GM12878 (cell line): Measurements from ENCODE around the gene BBS2. TPM values are rescaled to one million over a fixed set of nuclear protein-coding genes. Genes with fewer than 3 reads are reported as not detected.

Source experiments
- ATAC-seq: fragments of 200-7000 bp; cut with Tn5 transposase; 3 replicates; pipeline ENCODE4 v1.9.1; 2020; ENCODE audit warnings: mild to moderate bottlenecking, moderate library complexity
- BruUV-seq: library from RNA; stranded (reverse); fragments of 400-500 nt; replicated peaks from 2 replicates; lab custom pipeline; 2021; lab: Mats Ljungman, UMichigan
- CTCF ChIA-PET: fragments of 300-600 bp; sonication (Branson Sonifier 250); formaldehyde crosslinking; extraction: SDS; loops from one replicate; lab custom pipeline; 2021; ENCODE audit warnings: inconsistent platforms; lab: Yijun Ruan, JAX
- POLR2A ChIA-PET: fragments of 350-600 bp; formaldehyde crosslinking; extraction: SDS; loops from one replicate; lab custom pipeline; 2021; ENCODE audit warnings: inconsistent platforms; lab: Charles Lee
- RAD21 ChIA-PET: fragments of 300-600 bp; sonication (Branson Sonifier 250); formaldehyde crosslinking; loops from one replicate; lab custom pipeline; 2023; ENCODE audit warnings: antibody characterized with exemption; ENCODE audit not compliant: unreplicated experiment; lab: Charles Lee
- SMC1A ChIA-PET: fragments of 300-600 bp; sonication (Branson Sonifier 250); formaldehyde crosslinking; loops from one replicate; lab custom pipeline; 2023; ENCODE audit not compliant: unreplicated experiment, uncharacterized antibody; lab: Charles Lee
- DNase-seq: peaks from one replicate; pipeline ENCODE4 v3.0.0-alpha.2; 2011; ENCODE audit warnings: low read depth, low spot score
- FAIRE-seq: peaks from 3 replicates; lab custom pipeline; 2011; peaks lifted over from hg19 to GRCh38; lab: Jason Lieb, UNC
- H2AFZ ChIP-seq: 2 replicates; pipeline ENCODE4 v1.6.0; 2011; ENCODE audit warnings: low read depth, low read length, control low read depth; ENCODE audit not compliant: control insufficient read depth
- H3K27ac ChIP-seq: 2 replicates; pipeline ENCODE4 v1.5.1; 2011; ENCODE audit warnings: control low read depth; ENCODE audit not compliant: control insufficient read depth, insufficient read depth
- H3K27me3 ChIP-seq, 2 experiments: replicated peaks in 1 of 2; 2 replicates each; pipeline versions ENCODE4 v1.6.0 to v1.6.1; 2011; ENCODE audit warnings: low read length in 1 of 2; ENCODE audit not compliant: control insufficient read depth in 2 of 2, insufficient read depth in 2 of 2
- H3K36me3 ChIP-seq, 2 experiments: 2 replicates each; pipeline ENCODE4 v1.5.1; 2011; ENCODE audit warnings: low read length in 1 of 2; ENCODE audit not compliant: control insufficient read depth in 2 of 2, insufficient read depth in 2 of 2
- H3K4me1 ChIP-seq: 2 replicates; pipeline ENCODE4 v1.6.1; 2011; ENCODE audit warnings: mild to moderate bottlenecking, low read length, moderate library complexity, mixed read lengths; ENCODE audit not compliant: control insufficient read depth, insufficient read depth
- H3K4me2 ChIP-seq: 2 replicates; pipeline ENCODE4 v1.6.0; 2011; ENCODE audit warnings: control low read depth; ENCODE audit not compliant: control insufficient read depth, insufficient read depth
- H3K4me3 ChIP-seq: fragments of 200-600 bp; sonication (generic); 2 replicates; pipeline ENCODE4 v1.5.1; 2016
- H3K79me2 ChIP-seq: 2 replicates; pipeline ENCODE4 v1.6.0; 2011; ENCODE audit warnings: low read length; ENCODE audit not compliant: control insufficient read depth, insufficient read depth
- H3K9ac ChIP-seq: 2 replicates; pipeline ENCODE4 v1.8.0; 2011; ENCODE audit warnings: low read length, control low read depth, mixed read lengths; ENCODE audit not compliant: control insufficient read depth, insufficient read depth
- H3K9me3 ChIP-seq: replicated peaks from 3 replicates; pipeline ENCODE4 v1.5.1; 2011; ENCODE audit warnings: mild to moderate bottlenecking, low read length; ENCODE audit not compliant: control insufficient read depth, insufficient read depth
- H4K20me1 ChIP-seq: 2 replicates; pipeline ENCODE4 v1.6.0; 2011; ENCODE audit not compliant: control insufficient read depth, insufficient read depth
- EED ChIP-seq: sonication (generic); IDR thresholded peaks from 2 replicates; pipeline ENCODE4 v1.6.1; 2016; ENCODE audit warnings: antibody characterized with exemption, low read depth
- EP300 ChIP-seq, 2 experiments: fragments of 150-350 bp in 1 of 2; IDR thresholded peaks; 2 replicates each; pipeline ENCODE4 v1.6.1; 2011 to 2012; ENCODE audit warnings: low read depth in 2 of 2, low read length in 2 of 2, borderline replicate concordance in 1 of 2, improper control_type of control experiment in 1 of 2, inconsistent platforms in 1 of 2; ENCODE audit not compliant: control insufficient read depth in 1 of 2
- HCFC1 ChIP-seq: fragments of 150-350 bp; IDR thresholded peaks from 2 replicates; pipeline ENCODE4 v1.6.1; 2014; ENCODE audit warnings: low read length
- NFYB ChIP-seq: IDR thresholded peaks from 2 replicates; pipeline ENCODE4 v1.6.1; 2011; ENCODE audit warnings: low read depth, mild to moderate bottlenecking, low read length, improper control_type of control experiment, moderate library complexity; ENCODE audit not compliant: insufficient read depth
- SPI1 ChIP-seq: IDR thresholded peaks from 2 replicates; pipeline ENCODE4 v1.6.1; 2011; ENCODE audit warnings: low read depth, mild to moderate bottlenecking, low read length, moderate library complexity, borderline replicate concordance; ENCODE audit not compliant: insufficient read depth
- ZNF217 ChIP-seq: fragments of 450-650 bp; IDR thresholded peaks from 2 replicates; pipeline ENCODE4 v1.6.1; 2017; ENCODE audit warnings: antibody characterized with exemption, mild to moderate bottlenecking
- WGBS: methylation state at CpG from one replicate; pipeline ENCODE4 v1.1.6; 2016; ENCODE audit warnings: low lambda C conversion rate; ENCODE audit not compliant: insufficient replicate concordance, insufficient coverage; ENCODE audit errors: missing lambda C conversion rate; 5-methylcytosine and 5-hydroxymethylcytosine counted together
- in situ Hi-C: fragments of 300-500 bp; cut with MboI; formaldehyde crosslinking; loops from 9 replicates; pipeline ENCODE4 v1.14.3; 2018; ENCODE audit warnings: mixed read lengths
- intact Hi-C: fragments of 100-400 bp; cut with micrococcal nuclease; formaldehyde crosslinking; loops from one replicate; pipeline ENCODE4 v1.14.2; 2022; ENCODE audit not compliant: unreplicated experiment
- polyA plus RNA-seq, 11 experiments: library from polyadenylated mRNA; depleted of rRNA in 4 of 11; unstranded in 6 of 11; stranded (reverse) in 5 of 11; fragments of >200 nt; fragmentation: Nextera tagmentation in 4 of 11; fragmentation: Illumina TruSeq in 1 of 11; extraction: Ambion mirVana in 4 of 11; extraction: Trizol in 1 of 11; gene quantifications; 1 replicate in 1 of 11; 2 replicates in 10 of 11; pipeline versions ENCODE4 v1.2.1 to v1.2.3, GENCODE V29; 2011 to 2016; ENCODE audit warnings: inconsistent platforms in 2 of 11, missing spikeins in 2 of 11, low read depth in 1 of 11
- total RNA-seq, 4 experiments: library from RNA; depleted of rRNA in 3 of 4; stranded (reverse); fragments of >200 nt in 3 of 4; fragmentation: Illumina TruSeq in 1 of 4; extraction: Trizol in 1 of 4; gene quantifications; 2 replicates each; pipeline versions ENCODE4 v1.2.1 to v1.2.3, GENCODE V29; 2013 to 2021
- TF ChIP-seq, protein P1 (sequence below): IDR thresholded peaks from 2 replicates; pipeline ENCODE4 v1.6.1; 2012; ENCODE audit warnings: mild to moderate bottlenecking, low read depth, low read length
- TF ChIP-seq, protein P2 (sequence below): fragments of 450-650 bp; IDR thresholded peaks from 2 replicates; pipeline ENCODE4 v1.6.1; 2018; ENCODE audit warnings: mild to moderate bottlenecking, low read depth, moderate library complexity; ENCODE audit not compliant: partially characterized antibody
- TF ChIP-seq, protein P3 (sequence below): IDR thresholded peaks from 2 replicates; pipeline ENCODE4 v1.6.1; 2012; ENCODE audit warnings: improper control_type of control experiment, low read depth, low read length; ENCODE audit not compliant: insufficient replicate concordance

The BBS2 gene
- total and polyA plus RNA-seq, 10 of the 15 experiments (the other 5 are each of a cell fraction or from before 2014, with no cell fraction given), result 4.9 to 38.3 (median 16.4) TPM

DNA sequence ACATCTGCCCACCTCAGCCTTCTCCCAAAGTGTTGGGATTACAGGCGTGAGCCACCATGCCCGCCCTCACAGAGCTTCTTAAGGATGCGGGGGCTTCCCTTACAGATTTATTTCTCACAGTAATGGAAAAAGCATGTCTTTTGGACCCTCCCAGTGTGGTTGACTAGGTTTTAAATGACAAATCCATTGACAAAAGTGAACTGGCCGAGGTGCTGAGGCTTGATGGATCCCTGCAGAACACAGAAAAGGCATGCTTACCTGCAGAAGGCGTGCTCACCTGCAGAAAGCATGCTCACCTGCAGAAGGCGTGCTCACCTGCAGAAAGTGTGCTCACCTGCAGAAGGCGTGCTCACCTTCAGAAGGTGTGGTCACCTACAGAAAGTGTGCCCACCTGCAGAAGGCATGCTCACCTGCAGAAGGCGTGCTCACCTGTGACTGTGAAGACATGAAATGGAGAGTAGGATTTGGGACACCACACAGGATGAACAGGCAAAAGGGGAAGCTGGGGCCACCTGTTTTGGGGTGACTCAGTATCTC, 15.1 kb upstream of the BBS2 start:
- no peaks in the 10 kb centered on the region; a peak in 1 of 4 replicates for H3K27me3 ChIP-seq
- H4K20me1 ChIP-seq, result no peaks in the 10 kb centered on the region
- SMC1A ChIA-PET, result no interaction called here
- TF ChIP-seq, protein P1, sequence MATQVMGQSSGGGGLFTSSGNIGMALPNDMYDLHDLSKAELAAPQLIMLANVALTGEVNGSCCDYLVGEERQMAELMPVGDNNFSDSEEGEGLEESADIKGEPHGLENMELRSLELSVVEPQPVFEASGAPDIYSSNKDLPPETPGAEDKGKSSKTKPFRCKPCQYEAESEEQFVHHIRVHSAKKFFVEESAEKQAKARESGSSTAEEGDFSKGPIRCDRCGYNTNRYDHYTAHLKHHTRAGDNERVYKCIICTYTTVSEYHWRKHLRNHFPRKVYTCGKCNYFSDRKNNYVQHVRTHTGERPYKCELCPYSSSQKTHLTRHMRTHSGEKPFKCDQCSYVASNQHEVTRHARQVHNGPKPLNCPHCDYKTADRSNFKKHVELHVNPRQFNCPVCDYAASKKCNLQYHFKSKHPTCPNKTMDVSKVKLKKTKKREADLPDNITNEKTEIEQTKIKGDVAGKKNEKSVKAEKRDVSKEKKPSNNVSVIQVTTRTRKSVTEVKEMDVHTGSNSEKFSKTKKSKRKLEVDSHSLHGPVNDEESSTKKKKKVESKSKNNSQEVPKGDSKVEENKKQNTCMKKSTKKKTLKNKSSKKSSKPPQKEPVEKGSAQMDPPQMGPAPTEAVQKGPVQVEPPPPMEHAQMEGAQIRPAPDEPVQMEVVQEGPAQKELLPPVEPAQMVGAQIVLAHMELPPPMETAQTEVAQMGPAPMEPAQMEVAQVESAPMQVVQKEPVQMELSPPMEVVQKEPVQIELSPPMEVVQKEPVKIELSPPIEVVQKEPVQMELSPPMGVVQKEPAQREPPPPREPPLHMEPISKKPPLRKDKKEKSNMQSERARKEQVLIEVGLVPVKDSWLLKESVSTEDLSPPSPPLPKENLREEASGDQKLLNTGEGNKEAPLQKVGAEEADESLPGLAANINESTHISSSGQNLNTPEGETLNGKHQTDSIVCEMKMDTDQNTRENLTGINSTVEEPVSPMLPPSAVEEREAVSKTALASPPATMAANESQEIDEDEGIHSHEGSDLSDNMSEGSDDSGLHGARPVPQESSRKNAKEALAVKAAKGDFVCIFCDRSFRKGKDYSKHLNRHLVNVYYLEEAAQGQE, result no peak
- TF ChIP-seq, protein P2, sequence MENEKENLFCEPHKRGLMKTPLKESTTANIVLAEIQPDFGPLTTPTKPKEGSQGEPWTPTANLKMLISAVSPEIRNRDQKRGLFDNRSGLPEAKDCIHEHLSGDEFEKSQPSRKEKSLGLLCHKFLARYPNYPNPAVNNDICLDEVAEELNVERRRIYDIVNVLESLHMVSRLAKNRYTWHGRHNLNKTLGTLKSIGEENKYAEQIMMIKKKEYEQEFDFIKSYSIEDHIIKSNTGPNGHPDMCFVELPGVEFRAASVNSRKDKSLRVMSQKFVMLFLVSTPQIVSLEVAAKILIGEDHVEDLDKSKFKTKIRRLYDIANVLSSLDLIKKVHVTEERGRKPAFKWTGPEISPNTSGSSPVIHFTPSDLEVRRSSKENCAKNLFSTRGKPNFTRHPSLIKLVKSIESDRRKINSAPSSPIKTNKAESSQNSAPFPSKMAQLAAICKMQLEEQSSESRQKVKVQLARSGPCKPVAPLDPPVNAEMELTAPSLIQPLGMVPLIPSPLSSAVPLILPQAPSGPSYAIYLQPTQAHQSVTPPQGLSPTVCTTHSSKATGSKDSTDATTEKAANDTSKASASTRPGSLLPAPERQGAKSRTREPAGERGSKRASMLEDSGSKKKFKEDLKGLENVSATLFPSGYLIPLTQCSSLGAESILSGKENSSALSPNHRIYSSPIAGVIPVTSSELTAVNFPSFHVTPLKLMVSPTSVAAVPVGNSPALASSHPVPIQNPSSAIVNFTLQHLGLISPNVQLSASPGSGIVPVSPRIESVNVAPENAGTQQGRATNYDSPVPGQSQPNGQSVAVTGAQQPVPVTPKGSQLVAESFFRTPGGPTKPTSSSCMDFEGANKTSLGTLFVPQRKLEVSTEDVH, result no peak
- TF ChIP-seq, protein P3, sequence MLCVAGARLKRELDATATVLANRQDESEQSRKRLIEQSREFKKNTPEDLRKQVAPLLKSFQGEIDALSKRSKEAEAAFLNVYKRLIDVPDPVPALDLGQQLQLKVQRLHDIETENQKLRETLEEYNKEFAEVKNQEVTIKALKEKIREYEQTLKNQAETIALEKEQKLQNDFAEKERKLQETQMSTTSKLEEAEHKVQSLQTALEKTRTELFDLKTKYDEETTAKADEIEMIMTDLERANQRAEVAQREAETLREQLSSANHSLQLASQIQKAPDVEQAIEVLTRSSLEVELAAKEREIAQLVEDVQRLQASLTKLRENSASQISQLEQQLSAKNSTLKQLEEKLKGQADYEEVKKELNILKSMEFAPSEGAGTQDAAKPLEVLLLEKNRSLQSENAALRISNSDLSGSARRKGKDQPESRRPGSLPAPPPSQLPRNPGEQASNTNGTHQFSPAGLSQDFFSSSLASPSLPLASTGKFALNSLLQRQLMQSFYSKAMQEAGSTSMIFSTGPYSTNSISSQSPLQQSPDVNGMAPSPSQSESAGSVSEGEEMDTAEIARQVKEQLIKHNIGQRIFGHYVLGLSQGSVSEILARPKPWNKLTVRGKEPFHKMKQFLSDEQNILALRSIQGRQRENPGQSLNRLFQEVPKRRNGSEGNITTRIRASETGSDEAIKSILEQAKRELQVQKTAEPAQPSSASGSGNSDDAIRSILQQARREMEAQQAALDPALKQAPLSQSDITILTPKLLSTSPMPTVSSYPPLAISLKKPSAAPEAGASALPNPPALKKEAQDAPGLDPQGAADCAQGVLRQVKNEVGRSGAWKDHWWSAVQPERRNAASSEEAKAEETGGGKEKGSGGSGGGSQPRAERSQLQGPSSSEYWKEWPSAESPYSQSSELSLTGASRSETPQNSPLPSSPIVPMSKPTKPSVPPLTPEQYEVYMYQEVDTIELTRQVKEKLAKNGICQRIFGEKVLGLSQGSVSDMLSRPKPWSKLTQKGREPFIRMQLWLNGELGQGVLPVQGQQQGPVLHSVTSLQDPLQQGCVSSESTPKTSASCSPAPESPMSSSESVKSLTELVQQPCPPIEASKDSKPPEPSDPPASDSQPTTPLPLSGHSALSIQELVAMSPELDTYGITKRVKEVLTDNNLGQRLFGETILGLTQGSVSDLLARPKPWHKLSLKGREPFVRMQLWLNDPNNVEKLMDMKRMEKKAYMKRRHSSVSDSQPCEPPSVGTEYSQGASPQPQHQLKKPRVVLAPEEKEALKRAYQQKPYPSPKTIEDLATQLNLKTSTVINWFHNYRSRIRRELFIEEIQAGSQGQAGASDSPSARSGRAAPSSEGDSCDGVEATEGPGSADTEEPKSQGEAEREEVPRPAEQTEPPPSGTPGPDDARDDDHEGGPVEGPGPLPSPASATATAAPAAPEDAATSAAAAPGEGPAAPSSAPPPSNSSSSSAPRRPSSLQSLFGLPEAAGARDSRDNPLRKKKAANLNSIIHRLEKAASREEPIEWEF, result no peak
- TF ChIP-seq ZNF217 (no peak), HCFC1 (no peak), NFYB (no peak), EED (no peak), SPI1 (no peak), EP300 (IDR thresholded peaks at IDR 0.05; ENCODE audit: borderline replicate concordance in 1 of 2, control insufficient read depth in 1 of 2, low read depth in 2 of 2, low read length in 2 of 2) (no peak)
- WGBS, result 13% methylated on average over 8 of the region's 8 CpGs
- FAIRE-seq, result no peak
- no peak overlapping the region for H2AFZ ChIP-seq
- CTCF ChIA-PET, result no interaction called here
- H3K4me3 ChIP-seq, result no peak overlapping the region
- no peaks in the 10 kb centered on the region for H3K79me2 ChIP-seq
- H3K4me2 ChIP-seq, result no peak overlapping the region
- H3K9me3 ChIP-seq, result no peaks in the 10 kb centered on the region
- in situ Hi-C loops (no loop called here), intact Hi-C loops (no loop called here)
- BruUV-seq, result no TSS peak
- no peak overlapping the region for H3K27ac ChIP-seq
- POLR2A ChIA-PET, result no interaction called here
- no peaks in the 10 kb centered on the region for H3K36me3 ChIP-seq
- H3K4me1 ChIP-seq, result no peaks in the 10 kb centered on the region
- H3K9ac ChIP-seq, result no peak overlapping the region
- RAD21 ChIA-PET, result no interaction called here
- ATAC-seq, result no peak
- DNase-seq, result no peak
